ENCODE measurements around the gene JAG1.
A peak's percentile ranks its signal among the peaks of the same experiment; 100 is the strongest.

Gene JAG1

GRCh38 chr20:10647909-10648308 is 25.9 kb downstream of the JAG1 start:
- Histone ChIP-seq H3K4me2 (ENCODE audit: low read length) (no peak overlapping the region), H3K4me3 (ENCODE audit: low read depth, low read length) (no peak overlapping the region), H3K27me3 (ENCODE audit: control insufficient read depth, insufficient read depth, low read length) (no peaks in the 10 kb centered on the region), H2AFZ (no peak overlapping the region), H3K9me3 (ENCODE audit: control insufficient read depth, low read length) (no peaks in the 10 kb centered on the region), H3K79me2 (peaks cover 20% of the 10 kb centered on the region), H3K27ac (no peak overlapping the region), H3K4me1 (peaks cover 26% of the 10 kb centered on the region), H3K36me3 (ENCODE audit: control insufficient read depth, insufficient read depth, low read length) (no peaks in the 10 kb centered on the region), H3K9ac (no peak overlapping the region)
- TF ChIP-seq, protein P1, sequence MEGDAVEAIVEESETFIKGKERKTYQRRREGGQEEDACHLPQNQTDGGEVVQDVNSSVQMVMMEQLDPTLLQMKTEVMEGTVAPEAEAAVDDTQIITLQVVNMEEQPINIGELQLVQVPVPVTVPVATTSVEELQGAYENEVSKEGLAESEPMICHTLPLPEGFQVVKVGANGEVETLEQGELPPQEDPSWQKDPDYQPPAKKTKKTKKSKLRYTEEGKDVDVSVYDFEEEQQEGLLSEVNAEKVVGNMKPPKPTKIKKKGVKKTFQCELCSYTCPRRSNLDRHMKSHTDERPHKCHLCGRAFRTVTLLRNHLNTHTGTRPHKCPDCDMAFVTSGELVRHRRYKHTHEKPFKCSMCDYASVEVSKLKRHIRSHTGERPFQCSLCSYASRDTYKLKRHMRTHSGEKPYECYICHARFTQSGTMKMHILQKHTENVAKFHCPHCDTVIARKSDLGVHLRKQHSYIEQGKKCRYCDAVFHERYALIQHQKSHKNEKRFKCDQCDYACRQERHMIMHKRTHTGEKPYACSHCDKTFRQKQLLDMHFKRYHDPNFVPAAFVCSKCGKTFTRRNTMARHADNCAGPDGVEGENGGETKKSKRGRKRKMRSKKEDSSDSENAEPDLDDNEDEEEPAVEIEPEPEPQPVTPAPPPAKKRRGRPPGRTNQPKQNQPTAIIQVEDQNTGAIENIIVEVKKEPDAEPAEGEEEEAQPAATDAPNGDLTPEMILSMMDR (IDR thresholded peaks at IDR 0.05) = no peak

GRCh38 chr20:10647471-10647870 is 26.3 kb downstream of the JAG1 start:
- Histone ChIP-seq H3K9ac (no peak overlapping the region), H3K79me2 (peaks cover 20% of the 10 kb centered on the region), H3K4me1 (peaks cover 22% of the 10 kb centered on the region), H3K9me3 (ENCODE audit: control insufficient read depth, low read length) (no peaks in the 10 kb centered on the region), H3K36me3 (ENCODE audit: control insufficient read depth, insufficient read depth, low read length) (no peaks in the 10 kb centered on the region), H3K4me2 (ENCODE audit: low read length) (no peak overlapping the region), H2AFZ (no peak overlapping the region), H3K27me3 (ENCODE audit: control insufficient read depth, insufficient read depth, low read length) (no peaks in the 10 kb centered on the region), H3K27ac (no peak overlapping the region), H3K4me3 (ENCODE audit: low read depth, low read length) (no peak overlapping the region)
- TF ChIP-seq, protein P1 (IDR thresholded peaks at IDR 0.05) = peak; percentile 29

GRCh38 chr20:10646886-10647420 is 26.8 kb downstream of the JAG1 start:
- H3K4me2 ChIP-seq (ENCODE audit: low read length) = no peak overlapping the region

DNA sequence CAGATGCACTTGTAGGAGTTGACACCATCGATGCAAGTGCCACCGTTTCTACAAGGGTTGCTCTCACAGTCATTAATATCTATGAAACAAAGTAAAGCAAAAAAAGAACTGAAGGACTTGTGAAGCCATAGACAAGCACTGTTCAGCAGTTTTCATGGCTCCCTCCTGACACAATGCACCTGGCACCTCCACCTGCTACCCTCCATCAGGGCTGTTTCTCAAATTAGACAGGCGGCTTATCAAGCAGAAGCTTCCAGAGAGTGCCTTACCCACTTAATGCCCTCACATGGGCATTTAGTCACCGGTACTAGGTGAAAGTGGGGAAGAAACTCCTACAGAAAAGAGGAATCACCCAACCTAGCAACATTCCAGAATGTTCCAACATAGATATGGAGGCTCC is 27.8 kb downstream of the JAG1 start:
- TF ChIP-seq, protein P1 (IDR thresholded peaks at IDR 0.05) = no peak
- Histone ChIP-seq H3K36me3 (ENCODE audit: control insufficient read depth, insufficient read depth, low read length) (no peaks in the 10 kb centered on the region), H3K27ac (no peak overlapping the region), H3K4me2 (ENCODE audit: low read length) (no peak overlapping the region), H3K27me3 (ENCODE audit: control insufficient read depth, insufficient read depth, low read length) (no peaks in the 10 kb centered on the region), H3K4me1 (peaks cover 14% of the 10 kb centered on the region), H3K9me3 (ENCODE audit: control insufficient read depth, low read length) (no peaks in the 10 kb centered on the region), H2AFZ (no peak overlapping the region), H3K4me3 (ENCODE audit: low read depth, low read length) (no peak overlapping the region), H3K9ac (no peak overlapping the region), H3K79me2 (peaks cover 11% of the 10 kb centered on the region)

More at GRCh38 chr20:10646886-10647420, 26.8 kb downstream of the JAG1 start:
- Histone ChIP-seq H3K9ac (no peak overlapping the region), H2AFZ (no peak overlapping the region), H3K36me3 (ENCODE audit: control insufficient read depth, insufficient read depth, low read length) (no peaks in the 10 kb centered on the region), H3K4me3 (ENCODE audit: low read depth, low read length) (no peak overlapping the region), H3K79me2 (peaks cover 14% of the 10 kb centered on the region), H3K27me3 (ENCODE audit: control insufficient read depth, insufficient read depth, low read length) (no peaks in the 10 kb centered on the region), H3K9me3 (ENCODE audit: control insufficient read depth, low read length) (no peaks in the 10 kb centered on the region), H3K27ac (no peak overlapping the region), H3K4me1 (peaks cover 20% of the 10 kb centered on the region)
- TF ChIP-seq, protein P1 (IDR thresholded peaks at IDR 0.05) = no peak

- Histone ChIP-seq H3K4me3 (ENCODE audit: low read depth, low read length) (no peak overlapping the region), H3K79me2 (peaks cover 6% of the 10 kb centered on the region), H3K4me2 (ENCODE audit: low read length) (no peak overlapping the region), H3K36me3 (ENCODE audit: control insufficient read depth, insufficient read depth, low read length) (no peaks in the 10 kb centered on the region), H3K9ac (no peak overlapping the region), H3K27me3 (ENCODE audit: control insufficient read depth, insufficient read depth, low read length) (no peaks in the 10 kb centered on the region), H3K4me1 (peaks cover 20% of the 10 kb centered on the region), H3K9me3 (ENCODE audit: control insufficient read depth, low read length) (no peaks in the 10 kb centered on the region), H2AFZ (no peak overlapping the region), H3K27ac (peak overlapping the region; percentile 39)
- TF ChIP-seq, protein P1 (IDR thresholded peaks at IDR 0.05) = no peak
Observed at GRCh38 chr20:10645205-10645570, 28.6 kb downstream of the JAG1 start.
